ENCODE measurements around the gene ROCK2.

DNA sequence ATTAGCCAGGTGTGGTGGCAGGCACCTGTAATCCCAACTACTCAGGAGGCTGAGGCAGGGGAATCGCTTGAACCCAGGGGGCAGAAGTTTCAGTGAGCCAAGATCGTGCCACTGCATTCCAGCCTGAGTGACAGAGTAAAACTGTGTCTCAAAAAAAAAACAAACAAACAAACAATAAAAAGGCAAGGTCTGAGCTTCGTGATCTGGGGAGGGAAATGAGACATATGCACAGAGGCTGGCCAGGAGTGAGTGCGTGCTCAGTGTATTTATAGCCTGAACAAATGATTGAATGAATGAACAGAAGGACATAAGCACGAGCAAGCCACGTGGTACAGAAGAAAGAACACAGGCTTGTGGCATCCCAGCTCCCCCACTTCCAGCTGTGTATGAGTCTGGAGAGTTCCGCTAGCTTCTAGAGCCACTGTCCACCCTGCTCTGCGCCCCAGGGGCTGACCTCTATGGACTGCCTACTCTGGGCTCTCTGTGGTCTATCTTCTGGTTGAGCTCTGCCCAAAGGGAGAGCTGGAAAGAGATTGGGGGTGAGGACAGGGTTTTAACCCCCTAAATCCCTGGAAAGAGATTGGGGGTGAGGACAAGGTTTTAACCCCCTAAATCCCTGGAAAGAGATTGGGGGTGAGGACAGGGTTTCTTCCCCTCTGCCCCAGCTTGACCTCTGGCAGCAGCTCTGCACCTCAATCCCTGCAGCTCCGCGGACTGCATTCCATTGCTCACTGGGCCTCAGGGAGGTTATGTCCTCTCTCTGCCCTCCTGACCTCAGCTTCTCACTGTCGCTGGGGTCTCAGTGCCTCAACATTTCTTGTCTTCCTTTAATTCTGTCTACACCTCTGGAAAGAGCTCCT lies 11.0 kb upstream of the ROCK2 start:
- TF ChIP-seq, protein P1, sequence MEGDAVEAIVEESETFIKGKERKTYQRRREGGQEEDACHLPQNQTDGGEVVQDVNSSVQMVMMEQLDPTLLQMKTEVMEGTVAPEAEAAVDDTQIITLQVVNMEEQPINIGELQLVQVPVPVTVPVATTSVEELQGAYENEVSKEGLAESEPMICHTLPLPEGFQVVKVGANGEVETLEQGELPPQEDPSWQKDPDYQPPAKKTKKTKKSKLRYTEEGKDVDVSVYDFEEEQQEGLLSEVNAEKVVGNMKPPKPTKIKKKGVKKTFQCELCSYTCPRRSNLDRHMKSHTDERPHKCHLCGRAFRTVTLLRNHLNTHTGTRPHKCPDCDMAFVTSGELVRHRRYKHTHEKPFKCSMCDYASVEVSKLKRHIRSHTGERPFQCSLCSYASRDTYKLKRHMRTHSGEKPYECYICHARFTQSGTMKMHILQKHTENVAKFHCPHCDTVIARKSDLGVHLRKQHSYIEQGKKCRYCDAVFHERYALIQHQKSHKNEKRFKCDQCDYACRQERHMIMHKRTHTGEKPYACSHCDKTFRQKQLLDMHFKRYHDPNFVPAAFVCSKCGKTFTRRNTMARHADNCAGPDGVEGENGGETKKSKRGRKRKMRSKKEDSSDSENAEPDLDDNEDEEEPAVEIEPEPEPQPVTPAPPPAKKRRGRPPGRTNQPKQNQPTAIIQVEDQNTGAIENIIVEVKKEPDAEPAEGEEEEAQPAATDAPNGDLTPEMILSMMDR (IDR thresholded peaks at IDR 0.05 in 8 of 11, conservative IDR thresholded peaks at IDR 0.05 in 3 of 11) = no peak
- TF ChIP-seq POLR2A (IDR thresholded peaks at IDR 0.05) = no peak
